Lung (tissue), 12 donors: ENCODE data around the gene POLA1. TPM values are rescaled to one million over a fixed set of nuclear protein-coding genes. Genes with fewer than 3 reads are reported as not detected.

Experiments
- ATAC-seq: fragments of 200-7000 bp; cut with Tn5 transposase; one replicate; pipeline ENCODE4 v1.9.1; 2020; ENCODE audit warnings: moderate number of reproducible peaks; ENCODE audit not compliant: insufficient read depth, low FRiP score
- DNase-seq, 3 donors: peaks; one replicate each; pipeline ENCODE4 v3.0.0-alpha.2; 2013 to 2017
- H3K27ac ChIP-seq, 2 donors: one replicate each; pipeline ENCODE4 v1.5.1; 2013; ENCODE audit warnings: mild to moderate bottlenecking in 2 of 2, moderate library complexity in 2 of 2, control low read depth in 1 of 2, inconsistent platforms in 1 of 2, low read depth in 1 of 2, low read length in 1 of 2
- H3K27me3 ChIP-seq, 3 donors: one replicate each; pipeline ENCODE4 v1.5.1; 2013; ENCODE audit warnings: low read length in 2 of 3; ENCODE audit not compliant: control insufficient read depth in 3 of 3, insufficient read depth in 3 of 3
- H3K36me3 ChIP-seq, 4 donors: one replicate each; pipeline ENCODE4 v1.5.1; 2013; ENCODE audit warnings: low read length in 4 of 4, mild to moderate bottlenecking in 1 of 4, moderate library complexity in 1 of 4; ENCODE audit not compliant: control insufficient read depth in 4 of 4, insufficient read depth in 4 of 4
- H3K4me1 ChIP-seq, 5 donors: one replicate each; pipeline ENCODE4 v1.5.1; 2013; ENCODE audit warnings: low read length in 5 of 5, mild to moderate bottlenecking in 2 of 5, moderate library complexity in 1 of 5; ENCODE audit not compliant: control insufficient read depth in 5 of 5, insufficient read depth in 5 of 5
- H3K4me3 ChIP-seq: one replicate; pipeline ENCODE4 v1.5.1; 2013; ENCODE audit warnings: mild to moderate bottlenecking, control low read depth, moderate library complexity
- H3K9ac ChIP-seq, 2 donors: one replicate each; pipeline ENCODE4 v1.5.1; 2013; ENCODE audit warnings: low read length in 2 of 2, control low read depth in 1 of 2; ENCODE audit not compliant: insufficient read depth in 1 of 2
- H3K9me3 ChIP-seq, 4 donors: one replicate each; pipeline ENCODE4 v1.5.1; 2013; ENCODE audit warnings: low read length in 3 of 4, mild to moderate bottlenecking in 1 of 4, moderate library complexity in 1 of 4; ENCODE audit not compliant: control insufficient read depth in 4 of 4, insufficient read depth in 3 of 4
- WGBS, 2 donors: extraction: QIAGEN DNeasy Blood & Tissue Kit; methylation state at CpG; one replicate each; pipeline ENCODE4 v1.1.7; 2013; 5-methylcytosine and 5-hydroxymethylcytosine counted together
- polyA plus RNA-seq, 2 donors: library from polyadenylated mRNA; stranded (reverse); fragments of 200-250 nt; gene quantifications; one replicate each; pipeline ENCODE4 v1.2.1, GENCODE V29; 2013
- total RNA-seq, 2 donors: library from RNA; depleted of rRNA in 1 of 2; stranded (reverse); fragments of >200 nt in 1 of 2; gene quantifications; one replicate each; pipeline ENCODE4 v1.2.1, GENCODE V29; 2014 to 2021
- TF ChIP-seq, protein P1 (sequence below): IDR thresholded peaks from 2 replicates; pipeline ENCODE4 v1.5.1; 2012; ENCODE audit warnings: mild to moderate bottlenecking; ENCODE audit errors: control extremely low read depth, extremely low read depth
- donor health status: control.
- donor health status: control.
- donor health status: Bipolar disorder and iron deficiency.
- donor health status: healthy.
- donor health status: DM: yes; HTN: yes; CAD: no.

POLA1 gene
- total and polyA plus RNA-seq, 4 donors = 2.4 to 18.7 (median 6.1) TPM

DNA sequence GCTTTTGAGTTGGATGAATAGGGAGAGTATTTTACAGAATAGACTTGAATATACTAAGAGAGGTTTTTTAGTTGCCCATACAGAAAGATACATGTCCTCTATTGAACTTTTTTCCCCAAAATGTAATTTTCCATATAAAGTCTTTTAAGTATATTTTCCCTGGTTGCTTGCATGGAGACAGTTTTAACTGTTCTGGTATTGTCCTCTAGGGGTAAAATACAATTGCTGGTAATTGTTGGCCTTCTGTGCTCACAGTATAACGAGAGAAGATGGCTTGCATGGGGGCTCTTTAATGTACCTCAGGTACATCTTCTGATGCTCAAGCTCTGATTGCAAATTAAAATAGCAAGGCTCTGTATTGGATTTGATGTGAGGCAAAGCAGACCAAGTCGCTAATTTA is 186.0 kb downstream of the POLA1 start:
- DNase-seq = no peak
- TF ChIP-seq, protein P1, sequence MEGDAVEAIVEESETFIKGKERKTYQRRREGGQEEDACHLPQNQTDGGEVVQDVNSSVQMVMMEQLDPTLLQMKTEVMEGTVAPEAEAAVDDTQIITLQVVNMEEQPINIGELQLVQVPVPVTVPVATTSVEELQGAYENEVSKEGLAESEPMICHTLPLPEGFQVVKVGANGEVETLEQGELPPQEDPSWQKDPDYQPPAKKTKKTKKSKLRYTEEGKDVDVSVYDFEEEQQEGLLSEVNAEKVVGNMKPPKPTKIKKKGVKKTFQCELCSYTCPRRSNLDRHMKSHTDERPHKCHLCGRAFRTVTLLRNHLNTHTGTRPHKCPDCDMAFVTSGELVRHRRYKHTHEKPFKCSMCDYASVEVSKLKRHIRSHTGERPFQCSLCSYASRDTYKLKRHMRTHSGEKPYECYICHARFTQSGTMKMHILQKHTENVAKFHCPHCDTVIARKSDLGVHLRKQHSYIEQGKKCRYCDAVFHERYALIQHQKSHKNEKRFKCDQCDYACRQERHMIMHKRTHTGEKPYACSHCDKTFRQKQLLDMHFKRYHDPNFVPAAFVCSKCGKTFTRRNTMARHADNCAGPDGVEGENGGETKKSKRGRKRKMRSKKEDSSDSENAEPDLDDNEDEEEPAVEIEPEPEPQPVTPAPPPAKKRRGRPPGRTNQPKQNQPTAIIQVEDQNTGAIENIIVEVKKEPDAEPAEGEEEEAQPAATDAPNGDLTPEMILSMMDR = no peak
- no peak for ATAC-seq
- H3K36me3 ChIP-seq = no peaks in the 10 kb centered on the region
- WGBS, 2 donors = 73 to 97% methylated on average over 2 of the region's 2 CpGs
- no peaks in the 10 kb centered on the region for H3K9me3 ChIP-seq
- H3K27me3 ChIP-seq = peaks cover 0 to 10% (median 4%) of the 10 kb centered on the region in 3 donors
- no peak overlapping the region for H3K4me3 ChIP-seq
- H3K27ac ChIP-seq = no peak overlapping the region
- no peak overlapping the region for H3K9ac ChIP-seq
- H3K4me1 ChIP-seq = no peaks in the 10 kb centered on the region

DNA sequence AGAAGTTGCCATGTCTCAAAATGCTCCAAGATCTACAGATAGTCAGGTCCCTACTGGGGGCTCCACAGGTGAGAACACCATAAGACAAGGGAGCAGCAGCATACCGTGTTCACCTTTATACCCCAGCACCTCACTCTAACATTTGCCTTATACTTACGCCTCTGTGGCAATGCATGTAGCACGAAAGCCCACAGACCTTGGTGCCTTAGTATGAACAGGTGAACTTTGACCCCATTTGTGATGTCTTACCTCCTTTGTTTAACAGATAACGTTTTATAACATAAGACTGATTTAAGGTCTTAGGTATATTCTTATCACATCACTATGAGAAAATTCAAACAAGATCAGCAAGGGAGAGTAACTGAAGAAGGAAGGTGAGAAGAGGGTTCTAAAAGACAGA is 193.2 kb downstream of the POLA1 start:
- Histone ChIP-seq H3K9me3 (no peaks in the 10 kb centered on the region), H3K27me3 (peaks cover 0 to 8% (median 0%) of the 10 kb centered on the region in 3 donors), H3K27ac (no peak overlapping the region), H3K9ac (no peak overlapping the region), H3K36me3 (peaks cover 0 to 2% (median 0%) of the 10 kb centered on the region in 4 donors), H3K4me3 (no peak overlapping the region), H3K4me1 (no peaks in the 10 kb centered on the region)
- DNase-seq = no peak
- TF ChIP-seq, protein P1 = no peak
- 72 to 95% methylated on average over 4 of the region's 4 CpGs for WGBS, 2 donors
- no peak for ATAC-seq

DNA sequence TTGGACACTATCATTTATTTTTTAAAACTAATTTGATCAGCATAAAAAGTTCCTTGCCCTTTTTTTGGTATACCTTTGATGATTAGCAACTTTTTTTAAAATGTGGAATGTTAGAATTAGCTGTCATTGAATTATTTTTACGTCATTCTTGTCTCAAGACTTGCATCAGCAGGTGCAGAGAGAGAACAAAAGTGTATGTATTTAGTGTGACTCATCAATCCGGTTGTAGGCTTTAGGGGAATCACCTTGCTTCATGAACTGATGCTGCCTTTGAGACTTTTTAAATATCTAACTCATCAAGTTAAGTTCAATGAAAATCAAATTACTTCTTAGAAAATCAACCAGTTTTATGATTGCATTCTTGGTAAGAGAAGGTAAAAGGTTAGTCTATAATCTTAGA is 197.0 kb downstream of the POLA1 start:
- H3K4me3 ChIP-seq = no peak overlapping the region
- H3K4me1 ChIP-seq = no peaks in the 10 kb centered on the region
- H3K9ac ChIP-seq = no peak overlapping the region
- peaks cover 0 to 8% (median 0%) of the 10 kb centered on the region in 3 donors for H3K27me3 ChIP-seq
- 56 to 87% methylated on average over 2 of the region's 2 CpGs for WGBS, 2 donors
- H3K9me3 ChIP-seq = peaks cover 0 to 2% (median 0%) of the 10 kb centered on the region in 4 donors
- H3K27ac ChIP-seq = no peak overlapping the region
- peaks cover 0 to 3% (median under 1%) of the 10 kb centered on the region in 4 donors for H3K36me3 ChIP-seq
- no peak for DNase-seq
- TF ChIP-seq, protein P1 = no peak
- ATAC-seq = no peak

DNA sequence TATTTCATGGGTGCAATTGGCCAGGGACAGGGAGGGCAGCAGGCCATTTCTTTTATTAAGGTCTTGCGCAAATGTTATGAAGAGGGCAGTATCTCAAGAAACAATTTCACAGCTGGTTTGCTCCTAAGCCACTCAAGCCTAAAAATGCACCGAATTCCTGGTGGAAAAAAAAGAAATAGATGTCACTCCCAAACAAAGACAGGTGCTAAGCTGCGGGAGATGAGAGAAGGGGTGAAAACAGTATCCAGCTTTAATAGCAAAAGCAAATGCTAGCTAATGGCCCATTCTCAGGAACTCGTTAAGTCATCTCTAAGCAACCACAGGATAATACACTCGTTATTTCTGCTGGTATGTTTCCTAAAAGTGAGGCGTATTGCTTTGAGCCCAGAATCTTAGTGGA is 205.7 kb downstream of the POLA1 start:
- peak in 2 of 3 donors; percentile 18 to 38 for DNase-seq
- H3K36me3 ChIP-seq = peaks cover 0 to 3% (median 0%) of the 10 kb centered on the region in 4 donors
- H3K27me3 ChIP-seq = peaks cover 0 to 15% (median 10%) of the 10 kb centered on the region in 3 donors
- no peaks in the 10 kb centered on the region for H3K4me1 ChIP-seq
- 64 to 85% methylated on average over 6 of the region's 6 CpGs for WGBS, 2 donors
- H3K9me3 ChIP-seq = peaks cover 0 to 4% (median 0%) of the 10 kb centered on the region in 4 donors
- H3K9ac ChIP-seq = no peak overlapping the region
- H3K27ac ChIP-seq = no peak overlapping the region
- no peak overlapping the region for H3K4me3 ChIP-seq
- ATAC-seq = no peak
- TF ChIP-seq, protein P1 = no peak
